Measurements from ENCODE around the gene BTBD6.
"Not testable (repeated sequence)": the region's sequence is repeated elsewhere in the genome, so short reads cannot be mapped to it uniquely, and the experiment has no call there.

The BTBD6 gene

DNA sequence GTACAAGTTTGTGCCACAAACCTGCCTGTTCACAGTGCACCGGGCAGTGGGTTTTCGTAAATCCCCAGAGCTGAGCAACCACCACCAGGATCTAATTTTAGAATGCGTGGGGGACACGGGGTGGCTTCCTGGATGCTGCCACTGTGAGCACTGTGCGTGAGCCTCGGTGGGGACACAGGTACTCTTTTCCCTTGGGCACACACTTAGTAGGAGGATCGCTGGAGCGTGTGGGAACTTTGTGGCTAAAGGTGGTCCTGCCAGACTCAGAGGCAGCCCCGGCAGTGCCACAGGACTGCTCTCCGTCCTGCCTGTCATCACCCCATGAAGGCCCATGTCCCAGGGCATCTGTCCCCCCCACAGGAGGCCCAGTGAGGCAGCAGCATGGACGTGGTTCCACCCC lies 21.1 kb downstream of the BTBD6 start:
- DNase-seq (ENCODE audit: low read depth): no peak

DNA sequence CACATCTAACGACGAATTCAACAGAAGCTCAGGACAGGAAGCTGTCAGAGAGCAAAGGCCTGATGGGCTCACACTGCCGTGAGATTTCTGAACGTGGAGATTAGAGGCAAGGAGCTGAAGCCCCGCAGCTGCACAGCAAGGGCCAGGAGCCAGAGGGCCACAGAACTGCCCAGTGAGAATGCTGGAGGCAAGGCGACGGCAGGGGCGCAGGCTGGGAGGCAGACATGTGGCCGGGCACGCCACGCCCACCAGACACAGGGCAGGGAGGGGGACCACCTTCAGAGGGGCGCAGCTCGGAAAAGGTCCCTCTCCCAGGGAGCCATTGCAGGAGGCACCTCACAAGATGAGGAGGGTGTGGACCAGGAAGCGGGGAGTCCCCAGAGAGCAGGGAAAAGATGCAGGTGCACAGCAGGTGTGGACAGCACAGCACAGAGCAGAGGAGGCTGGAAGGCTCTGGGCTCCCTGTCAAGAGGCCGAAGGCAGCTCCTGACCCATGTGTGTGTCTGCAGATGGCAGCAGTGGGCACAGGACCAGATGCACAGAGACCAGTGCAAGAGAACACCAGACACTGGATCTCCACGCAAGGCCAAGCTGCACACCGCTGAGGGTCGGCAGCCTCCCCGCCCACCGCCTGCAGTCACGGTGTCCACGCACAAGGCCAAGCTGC lies 23.0 kb downstream of the BTBD6 start:
- no peak for DNase-seq (ENCODE audit: low read depth)

DNA sequence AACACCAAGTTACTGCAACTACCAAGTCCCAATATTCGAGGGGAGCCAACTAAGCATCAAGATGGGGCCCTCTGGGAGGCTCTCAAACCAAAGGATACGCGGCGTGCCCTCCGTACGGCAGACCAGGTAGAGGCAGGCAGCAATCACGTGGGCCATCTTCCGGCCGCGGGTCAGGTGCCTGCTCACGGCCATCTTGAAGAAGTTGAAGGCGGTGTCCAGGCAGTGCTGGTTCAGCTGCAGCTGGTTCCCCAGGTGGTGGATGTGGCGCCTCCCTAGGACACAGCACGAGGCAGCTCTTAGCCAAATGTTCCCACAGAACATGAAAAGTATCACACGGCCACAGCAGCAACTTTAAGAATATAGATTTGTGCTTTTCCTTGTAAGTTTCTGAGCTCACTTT lies 24.3 kb downstream of the BTBD6 start:
- DNase-seq (ENCODE audit: low read depth): no peak

DNA sequence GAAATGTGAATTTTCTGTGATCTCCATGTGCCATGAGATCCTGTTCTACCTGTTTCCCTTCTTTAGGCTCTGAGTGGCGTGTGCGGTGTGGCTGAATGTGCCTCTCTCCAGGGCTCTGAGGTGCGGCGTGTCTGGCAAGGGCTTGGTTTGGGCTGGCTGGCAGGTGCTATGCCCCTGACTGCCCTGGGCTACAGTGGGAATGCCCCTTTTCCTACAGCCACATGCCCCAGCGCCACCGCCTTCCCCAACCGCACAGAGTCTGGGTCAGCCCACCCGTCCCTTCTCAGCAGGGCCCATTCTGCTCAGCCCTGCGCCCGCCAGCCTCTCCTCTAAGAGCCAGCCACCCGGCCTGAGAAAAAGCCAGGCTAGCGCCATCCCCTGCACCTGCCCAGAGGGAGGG lies 24.7 kb downstream of the BTBD6 start:
- DNase-seq (ENCODE audit: low read depth): no peak

DNA sequence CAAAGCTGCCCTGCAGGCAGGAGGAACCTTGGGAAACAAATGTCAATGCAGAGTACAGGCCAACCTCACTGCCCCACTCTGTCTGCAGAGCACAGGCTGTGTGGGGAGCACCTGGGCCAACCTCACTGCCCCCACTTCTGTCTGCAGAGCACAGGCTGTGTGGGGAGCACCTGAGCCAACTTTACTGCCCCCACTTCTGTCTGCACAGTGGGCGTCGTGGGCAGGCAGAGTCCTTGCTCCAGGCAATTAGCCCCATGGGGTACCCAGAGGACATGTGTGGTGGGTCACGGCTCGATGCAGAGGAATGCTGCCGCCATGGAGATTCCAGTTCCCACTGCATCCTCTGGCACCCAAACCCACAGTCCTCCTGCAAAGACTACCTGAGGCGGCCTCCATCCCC lies 26.3 kb downstream of the BTBD6 start:
- no peak for DNase-seq (ENCODE audit: low read depth)

DNA sequence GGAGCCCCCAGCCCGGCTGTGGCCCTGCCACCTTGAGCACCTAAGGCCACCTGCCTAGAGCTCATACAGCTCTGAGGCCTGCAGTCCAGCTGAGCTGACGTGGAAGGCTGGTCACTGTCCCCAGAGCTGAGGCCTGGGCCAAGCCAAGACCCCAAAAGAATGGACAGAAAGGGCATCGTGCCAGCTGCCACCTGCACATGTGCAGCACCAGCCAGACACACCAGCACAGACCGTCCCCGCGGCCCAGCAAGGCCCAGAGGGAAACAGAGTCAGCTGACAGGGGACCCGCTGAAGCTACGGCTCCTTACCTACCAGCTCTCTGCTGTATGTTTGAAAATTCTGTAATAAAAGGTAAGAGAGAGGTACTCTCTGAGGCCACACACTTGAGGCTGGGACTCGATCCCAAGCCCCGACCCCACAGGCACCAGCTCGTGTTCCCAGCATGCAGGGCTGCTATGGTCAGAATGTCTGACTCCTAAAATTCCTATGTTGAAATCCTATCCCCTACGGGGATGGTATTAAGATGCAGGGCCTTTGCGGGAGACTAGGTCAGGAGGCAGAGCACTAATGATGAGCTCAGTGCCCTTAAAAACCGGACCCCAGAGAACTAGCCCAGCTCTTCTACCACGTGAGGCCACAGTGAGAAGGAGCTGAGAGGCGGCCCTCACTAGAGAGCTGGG lies 27.1 kb downstream of the BTBD6 start:
- DNase-seq (ENCODE audit: low read depth): no peak

DNA sequence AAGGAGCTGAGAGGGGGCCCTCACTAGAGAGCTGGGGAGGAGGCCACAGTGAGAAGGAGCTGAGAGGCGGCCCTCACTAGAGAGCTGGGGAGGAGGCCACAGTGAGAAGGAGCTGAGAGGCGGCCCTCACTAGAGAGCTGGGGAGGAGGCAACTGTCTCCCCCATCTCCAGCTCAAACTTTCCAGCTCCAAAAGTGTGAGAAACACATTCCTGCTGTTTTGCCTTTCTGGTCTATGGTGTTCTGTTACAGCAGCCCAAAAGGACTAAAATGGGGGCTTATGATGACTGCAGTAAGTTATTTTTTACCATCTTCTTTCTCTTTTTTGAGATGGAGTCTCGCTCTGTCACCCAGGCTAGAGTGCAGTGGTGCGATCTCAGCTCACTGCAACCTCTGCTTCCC lies 29.1 kb downstream of the BTBD6 start:
- DNase-seq (ENCODE audit: low read depth): not testable (repeated sequence)

DNA sequence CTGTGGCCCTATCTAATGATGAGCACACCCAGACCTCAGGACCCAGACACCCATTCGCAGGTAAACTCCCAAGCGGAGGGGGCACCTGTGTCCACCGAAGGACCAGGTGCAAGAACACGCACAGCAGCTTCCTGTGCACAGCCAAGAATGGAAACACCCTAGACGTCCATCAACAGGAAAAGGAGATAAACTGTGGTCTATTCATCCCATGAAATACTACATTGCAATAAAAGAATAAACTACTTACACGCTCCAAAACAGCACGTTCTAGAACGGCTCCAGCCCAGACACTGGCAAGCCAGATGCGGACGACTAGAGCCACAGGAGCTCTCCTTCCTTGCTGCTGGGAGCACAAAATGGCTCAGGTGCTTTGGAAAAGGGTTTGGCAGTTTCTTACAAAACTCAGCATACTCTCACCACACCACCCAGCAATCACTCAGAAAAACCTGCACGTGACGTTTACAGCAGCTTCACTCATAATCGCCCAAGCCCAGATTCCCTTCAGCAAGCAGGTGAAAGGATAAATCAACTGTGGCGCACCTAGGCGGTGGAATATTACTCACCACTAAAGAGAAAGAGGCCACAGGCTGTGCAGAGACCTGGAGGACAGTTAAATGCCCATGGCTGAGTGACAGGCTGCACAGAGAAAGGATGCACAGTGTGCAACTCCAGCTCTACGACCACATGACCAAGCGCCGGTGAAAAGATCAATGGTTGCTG lies 31.5 kb downstream of the BTBD6 start:
- no peak for DNase-seq (ENCODE audit: low read depth)

DNA sequence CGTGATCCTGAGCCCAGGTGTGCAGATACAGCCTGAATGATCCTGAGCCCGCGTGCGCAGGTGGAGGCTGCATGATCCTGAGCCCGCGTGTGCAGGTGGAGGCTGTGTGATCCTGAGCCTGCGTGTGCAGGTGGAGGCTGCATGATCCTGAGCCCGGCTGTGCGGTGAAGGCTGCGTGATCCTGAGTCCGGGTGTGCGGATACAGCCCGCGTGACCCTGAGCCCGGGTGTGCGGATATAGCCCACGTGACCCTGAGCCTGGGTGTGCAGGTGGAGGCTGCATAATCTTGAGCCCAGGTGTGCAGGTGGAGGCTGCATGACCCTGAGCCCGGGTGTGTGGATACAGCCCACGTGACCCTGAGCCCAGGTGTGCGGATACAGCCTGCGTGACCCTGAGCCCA lies 32.2 kb downstream of the BTBD6 start:
- no peak for DNase-seq (ENCODE audit: low read depth)

DNA sequence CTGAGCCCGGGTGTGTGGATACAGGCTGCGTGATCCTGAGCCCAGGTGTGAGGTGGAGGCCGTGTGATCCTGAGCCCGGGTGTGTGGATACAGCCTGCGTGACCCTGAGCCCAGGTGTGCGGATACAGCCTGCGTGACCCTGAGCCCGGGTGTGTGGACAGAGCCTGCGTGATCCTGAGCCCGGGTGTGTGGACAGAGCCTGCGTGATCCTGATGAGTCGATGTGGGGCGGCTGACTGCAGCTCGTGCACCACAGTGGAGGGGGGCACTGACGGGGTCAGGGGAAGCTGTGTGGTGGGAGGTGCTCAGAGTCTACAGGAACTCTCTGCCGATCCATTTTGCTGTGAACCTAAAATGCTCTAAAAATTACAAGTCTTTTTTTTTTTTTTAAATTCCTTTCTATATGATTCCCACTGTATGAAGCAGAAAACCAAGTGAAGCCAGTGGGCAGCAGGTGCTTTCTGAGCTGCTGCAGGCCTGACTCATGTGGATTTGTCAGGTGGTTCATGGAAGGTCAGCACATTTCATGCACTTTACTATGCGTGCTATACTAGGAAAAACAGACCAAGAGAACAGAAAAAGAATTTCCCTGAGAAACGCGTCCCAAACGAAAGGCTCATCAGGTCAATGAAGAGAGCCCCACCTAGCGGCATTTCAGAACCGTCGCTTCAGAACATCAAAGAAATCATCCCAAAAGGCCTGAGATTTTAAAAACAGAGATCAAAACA lies 33.2 kb downstream of the BTBD6 start:
- DNase-seq (ENCODE audit: low read depth): no peak

DNA sequence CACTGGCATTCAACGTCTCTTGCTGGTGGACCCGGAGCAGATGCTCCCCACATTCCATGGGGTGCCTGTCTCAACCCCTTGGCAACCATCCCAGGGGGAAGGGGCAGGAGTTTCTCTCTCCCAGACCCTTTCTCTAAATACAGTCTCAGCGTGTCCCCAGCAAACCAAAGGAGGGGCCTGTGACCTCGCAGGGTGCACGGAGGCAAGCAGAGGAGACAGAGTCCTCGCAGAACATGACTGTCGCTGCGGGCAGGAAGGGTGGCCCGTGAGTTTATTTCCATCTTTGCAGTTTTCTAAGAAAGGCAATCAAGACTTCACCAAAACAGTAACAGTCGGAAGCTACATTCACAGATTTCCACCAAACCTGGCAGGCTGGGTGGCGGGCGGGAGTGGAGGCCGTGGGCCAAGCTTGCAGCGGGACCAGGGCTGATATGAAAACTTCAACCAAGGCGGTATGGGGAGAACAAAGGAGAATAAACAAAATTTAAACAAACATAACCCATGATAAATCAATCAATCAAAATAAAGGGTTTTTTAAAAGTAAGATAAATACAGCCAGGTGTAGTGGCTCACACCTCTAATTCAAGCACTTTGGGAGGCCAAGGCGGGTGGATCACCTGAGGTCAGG lies 33.9 kb downstream of the BTBD6 start:
- DNase-seq (ENCODE audit: low read depth): no peak

DNA sequence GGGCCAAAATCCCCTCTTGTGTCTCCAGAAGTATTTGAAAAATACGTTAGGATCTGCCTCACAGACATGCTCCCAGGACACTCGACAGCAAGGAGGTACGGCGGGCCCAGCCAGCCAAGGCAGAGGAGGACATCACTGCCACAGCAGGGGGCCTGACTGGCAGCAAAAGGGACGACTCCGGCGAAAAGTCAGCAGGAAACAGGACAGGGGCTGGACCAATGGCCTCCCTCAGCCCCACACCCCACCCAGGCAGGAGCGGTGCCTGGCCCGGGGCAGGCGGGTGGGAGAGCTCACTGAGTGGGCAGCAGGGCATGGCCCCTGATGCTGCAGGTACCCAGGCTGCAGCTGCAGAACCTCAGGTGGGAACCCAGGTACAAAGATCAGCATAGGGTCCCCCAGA lies 34.7 kb downstream of the BTBD6 start:
- no peak for DNase-seq (ENCODE audit: low read depth)

DNA sequence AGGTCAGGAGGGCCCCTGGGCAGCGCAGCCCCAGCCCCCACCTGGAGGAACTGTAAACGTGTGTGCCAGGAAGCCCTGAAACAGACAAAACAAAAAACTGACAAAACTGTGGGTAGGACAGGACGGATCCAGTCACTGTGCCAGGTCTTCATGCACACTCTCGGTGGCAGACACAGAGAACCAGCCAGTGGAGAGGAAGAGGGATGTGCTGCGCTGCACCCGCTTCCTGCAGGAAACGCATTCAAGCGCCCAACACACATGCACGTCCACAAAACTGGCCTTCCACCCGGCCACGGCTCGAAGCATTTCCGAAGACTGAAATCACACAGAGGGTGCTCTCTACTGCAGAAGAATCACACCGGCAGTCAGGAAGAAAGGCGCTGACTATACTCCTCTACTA lies 35.6 kb downstream of the BTBD6 start:
- no peak for DNase-seq (ENCODE audit: low read depth)

DNA sequence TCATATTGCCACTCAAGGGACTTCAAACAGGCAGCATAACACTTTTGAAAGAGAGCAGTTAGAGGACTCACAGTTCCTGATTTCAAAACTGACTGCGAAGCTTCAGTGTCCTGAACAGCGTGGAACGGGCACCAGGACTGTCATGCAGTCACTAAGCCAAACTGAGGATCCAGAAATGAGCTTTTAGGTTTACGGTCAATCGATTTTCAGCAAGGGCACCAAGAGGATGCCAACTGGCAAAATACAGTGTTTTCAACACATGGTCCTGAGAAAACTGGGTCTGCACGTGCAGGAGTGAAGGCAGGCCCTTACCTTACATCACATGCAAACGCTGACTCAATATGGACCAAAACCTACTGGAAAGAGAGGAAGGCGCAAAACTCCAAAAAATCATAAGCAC lies 36.8 kb downstream of the BTBD6 start:
- no peak for DNase-seq (ENCODE audit: low read depth)

DNA sequence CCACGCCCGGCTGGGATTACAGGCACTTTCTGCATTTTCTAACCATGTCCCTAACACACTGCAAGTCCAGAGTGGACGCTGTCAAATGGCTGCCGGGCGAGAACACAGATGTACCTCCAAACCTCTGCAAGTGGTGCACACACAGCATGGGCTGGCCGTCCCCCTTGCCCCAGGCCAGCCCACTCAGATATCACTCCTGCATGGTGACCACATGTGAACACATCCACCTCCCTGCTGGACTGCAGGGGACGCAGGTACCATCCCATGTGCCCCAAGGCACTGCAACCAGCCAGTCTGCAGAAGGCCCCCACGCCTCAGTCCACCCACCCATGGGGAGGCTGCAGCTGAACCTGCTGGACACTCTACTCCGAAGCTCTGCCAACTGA lies 38.4 kb downstream of the BTBD6 start:
- no peak for DNase-seq (ENCODE audit: low read depth)

DNA sequence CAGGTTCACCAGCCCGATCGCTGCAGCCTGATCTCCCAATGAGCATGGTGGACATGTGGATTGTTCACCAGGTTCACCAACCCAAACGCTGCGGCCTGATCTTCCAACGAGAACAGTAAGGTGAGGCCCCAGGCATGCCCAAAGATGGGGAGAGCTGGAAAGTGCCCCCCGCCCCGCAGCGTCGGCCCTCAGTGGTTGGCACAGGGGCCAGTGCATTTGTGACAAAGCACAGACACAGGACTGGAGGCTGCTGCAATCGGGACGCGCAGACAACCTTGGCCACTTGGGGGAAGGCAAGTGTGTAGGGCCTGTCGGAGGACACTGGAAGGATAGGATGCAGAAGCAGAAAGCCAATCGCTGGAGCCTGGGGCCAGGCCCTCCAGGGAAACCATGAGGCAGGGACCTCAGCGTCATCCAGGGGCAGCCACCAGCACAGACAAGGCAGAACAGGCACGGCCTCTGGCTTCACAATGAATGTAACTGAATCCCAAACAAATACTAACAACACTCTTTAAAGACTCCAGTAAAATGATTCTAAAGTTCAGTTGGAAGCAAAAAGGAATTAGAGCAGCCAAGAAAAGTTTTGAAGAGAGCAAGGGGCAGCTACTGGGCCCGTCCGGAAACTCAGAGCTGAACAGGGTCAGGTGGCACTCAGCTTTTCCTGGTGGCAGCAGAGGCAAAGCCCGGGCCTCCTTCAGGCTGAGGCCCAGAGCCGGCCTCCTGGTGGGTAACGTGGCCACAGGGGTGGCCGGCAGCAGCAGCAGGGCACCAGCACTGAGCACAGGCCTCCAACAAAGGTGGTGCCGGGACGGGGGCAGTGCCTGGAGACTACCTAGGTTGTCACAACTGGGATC lies 39.1 kb downstream of the BTBD6 start:
- DNase-seq (ENCODE audit: low read depth): no peak

DNA sequence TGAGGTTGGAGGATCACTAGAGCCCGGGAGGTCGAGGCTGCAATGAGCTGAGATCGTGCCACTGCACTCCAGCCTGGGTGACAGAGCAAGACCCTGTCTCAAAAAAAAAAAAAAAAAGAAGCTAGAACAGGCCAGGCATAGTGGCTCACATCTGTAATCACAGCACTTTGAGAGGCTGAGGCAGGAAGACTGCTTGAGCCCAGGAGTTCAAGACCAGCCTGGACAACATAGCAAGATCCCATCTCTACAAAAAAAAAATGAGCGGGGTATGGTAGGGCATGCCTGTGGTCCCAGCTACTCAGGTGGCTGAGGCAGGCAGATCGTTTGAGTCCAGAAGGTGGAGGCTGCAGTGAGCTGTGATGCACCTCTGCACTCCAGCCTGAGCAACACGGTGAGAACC lies 40.6 kb downstream of the BTBD6 start:
- DNase-seq (ENCODE audit: low read depth): not testable (repeated sequence)

DNA sequence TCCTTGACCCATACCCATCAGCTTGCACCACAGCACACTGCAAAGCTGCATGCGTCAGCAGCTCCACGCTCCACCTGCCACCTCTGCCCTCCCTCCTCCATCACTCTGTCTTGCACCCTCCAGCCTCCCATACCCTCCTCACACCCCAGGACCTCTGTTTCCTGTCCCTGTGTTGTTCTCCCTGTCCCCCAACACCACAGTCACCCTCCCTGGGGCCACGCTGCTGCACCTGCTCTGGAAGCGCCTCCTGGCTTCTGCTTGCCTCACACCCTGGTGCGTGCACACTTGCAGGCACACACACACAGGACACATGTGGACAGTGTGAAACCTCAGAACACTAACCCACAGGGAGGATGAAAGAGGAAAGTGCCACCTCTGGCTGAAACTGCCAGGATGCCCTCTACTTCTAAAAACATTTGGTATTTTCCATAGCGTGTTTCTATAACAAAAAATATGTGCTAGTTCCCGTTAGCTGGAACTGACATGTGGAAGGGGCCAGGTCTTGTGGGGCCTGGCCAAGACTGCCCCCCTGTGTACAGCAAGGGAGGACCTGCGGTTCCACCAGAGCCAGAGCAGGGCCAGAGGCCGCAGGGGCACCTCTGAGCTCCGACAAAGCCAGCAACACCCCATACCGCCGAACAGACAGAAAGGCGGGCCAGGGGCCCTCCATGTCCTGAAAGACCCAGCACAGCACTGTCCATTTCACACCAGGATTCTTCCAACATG lies 42.5 kb downstream of the BTBD6 start:
- DNase-seq (ENCODE audit: low read depth): no peak

DNA sequence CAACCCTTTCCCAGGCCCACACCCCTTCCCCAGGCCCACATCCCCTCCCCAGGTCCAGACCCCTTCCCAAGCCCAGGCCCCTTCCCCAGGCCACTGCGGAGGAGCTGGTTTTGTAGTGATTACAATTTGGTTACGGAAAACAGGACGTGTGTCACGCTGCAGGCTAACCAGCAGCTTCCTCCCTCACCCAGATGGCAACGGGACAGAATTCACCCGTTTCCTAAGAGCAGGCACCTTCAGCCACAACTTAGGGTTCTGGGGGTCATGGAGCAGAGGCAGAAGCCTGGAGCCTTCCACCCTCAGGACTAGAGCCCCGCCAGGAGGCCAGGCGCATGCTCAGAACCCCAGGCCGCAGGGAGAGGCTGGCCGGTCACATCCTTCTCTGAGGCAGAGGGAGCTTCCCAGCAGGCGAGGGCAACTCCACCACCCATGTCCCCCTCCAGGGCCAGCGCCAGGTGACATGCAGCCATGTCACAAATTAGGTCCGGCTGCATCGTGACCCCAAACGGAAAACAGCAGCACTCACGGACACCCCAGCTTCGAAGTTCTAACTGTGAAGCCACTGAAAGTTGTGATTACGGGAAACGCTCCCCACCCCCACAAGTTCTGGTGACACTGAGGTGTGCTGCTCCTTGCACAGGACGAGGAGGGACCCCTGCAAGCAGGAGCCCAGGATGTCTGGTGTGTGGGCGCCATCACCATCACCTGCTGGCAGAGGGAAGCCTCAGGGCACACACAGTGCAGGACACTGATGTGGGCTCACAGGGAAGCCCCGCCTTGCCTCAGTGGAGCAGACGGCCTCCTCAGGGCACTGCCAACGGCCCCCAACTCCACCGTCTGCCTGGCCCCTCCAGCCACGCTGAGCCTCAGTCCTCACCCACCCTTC lies 44.7 kb downstream of the BTBD6 start:
- no peak for DNase-seq (ENCODE audit: low read depth)

DNA sequence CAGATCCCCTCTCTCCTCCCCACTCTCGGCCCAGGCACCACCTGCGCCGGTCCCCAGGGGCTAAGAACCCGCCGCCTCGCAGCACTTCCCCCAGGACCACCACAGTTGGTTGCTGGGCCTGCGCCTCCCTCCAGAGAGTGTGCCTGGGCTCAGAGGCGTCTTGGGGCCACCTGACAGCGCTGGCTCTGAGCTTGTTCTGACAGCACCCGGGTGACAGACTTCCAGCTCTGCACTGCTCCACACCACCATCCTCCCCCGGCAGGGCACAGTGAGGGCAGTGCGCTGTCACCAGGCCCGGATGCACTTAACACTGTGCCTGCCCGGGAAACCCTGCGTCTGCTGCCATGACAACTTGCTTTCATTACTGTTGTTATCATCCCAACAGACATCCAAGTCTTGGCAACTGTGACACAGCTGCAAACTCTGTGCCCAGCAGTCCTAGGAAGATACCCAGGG lies 45.8 kb downstream of the BTBD6 start:
- no peak for DNase-seq (ENCODE audit: low read depth)

All from stimulated activated CD8-positive, alpha-beta memory T cell treated with anti-CD3 and anti-CD28 coated beads, Interleukin-15, amount 100 ng/mL, for 1 hour (primary cell).